CD14-positive monocyte (primary cell): ENCODE data around the gene CAPN3. TPM values are rescaled to one million over a fixed set of nuclear protein-coding genes. Genes with fewer than 3 reads are reported as not detected.

Experiments
- DNase-seq, 3 donors: peaks; one replicate each; pipeline ENCODE4 v3.0.0-alpha.2; 2011 to 2022
- H2AFZ ChIP-seq: 2 replicates; pipeline ENCODE4 v1.6.0; 2012; ENCODE audit warnings: mild to moderate bottlenecking, low read depth, low read length, inconsistent platforms; ENCODE audit not compliant: insufficient read depth, poor library complexity, severe bottlenecking
- H3K27ac ChIP-seq, 2 donors: 1 replicate in 1 of 2; 2 replicates in 1 of 2; pipeline ENCODE4 v1.5.1; 2012 to 2013; ENCODE audit warnings: low read length in 2 of 2, control low read depth in 1 of 2, inconsistent platforms in 1 of 2, low read depth in 1 of 2, mild to moderate bottlenecking in 1 of 2
- H3K27me3 ChIP-seq, 2 donors: one replicate each; pipeline versions ENCODE4 v1.6.0 to v1.6.1; 2011 to 2013; ENCODE audit warnings: low read length in 2 of 2; ENCODE audit not compliant: control insufficient read depth in 2 of 2, insufficient read depth in 2 of 2
- H3K36me3 ChIP-seq, 2 donors: replicated peaks in 1 of 2; 1 replicate in 1 of 2; 2 replicates in 1 of 2; pipeline versions ENCODE4 v1.5.1 to v1.6.1; 2012 to 2013; ENCODE audit warnings: low read length in 2 of 2, control low read depth in 1 of 2, inconsistent platforms in 1 of 2, mild to moderate bottlenecking in 1 of 2; ENCODE audit not compliant: insufficient read depth in 2 of 2, control insufficient read depth in 1 of 2
- H3K4me1 ChIP-seq, 2 donors: 1 replicate in 1 of 2; 2 replicates in 1 of 2; pipeline versions ENCODE4 v1.5.1 to v1.6.1; 2012 to 2013; ENCODE audit warnings: low read length in 2 of 2, control low read depth in 1 of 2, inconsistent platforms in 1 of 2, mild to moderate bottlenecking in 1 of 2, moderate library complexity in 1 of 2; ENCODE audit not compliant: insufficient read depth in 2 of 2, control insufficient read depth in 1 of 2
- H3K4me2 ChIP-seq: replicated peaks from 2 replicates; pipeline ENCODE3; 2012; ENCODE audit warnings: low read length, moderate library complexity, mild to moderate bottlenecking; ENCODE audit not compliant: poor library complexity, severe bottlenecking; ENCODE audit errors: extremely low read depth
- H3K4me3 ChIP-seq, 3 experiments: fragments of 200-600 bp in 1 of 3; sonication (generic) in 1 of 3; replicated peaks in 1 of 3; 1 replicate in 2 of 3; 2 replicates in 1 of 3; pipeline ENCODE4 v1.5.1; 2011 to 2013; ENCODE audit warnings: low read length in 3 of 3, mild to moderate bottlenecking in 3 of 3, control low read depth in 2 of 3, low read depth in 2 of 3, inconsistent platforms in 1 of 3, moderate library complexity in 1 of 3
- H3K79me2 ChIP-seq: 2 replicates; pipeline ENCODE4 v1.6.0; 2012; ENCODE audit warnings: mild to moderate bottlenecking, control low read depth, inconsistent platforms, low read length, moderate library complexity; ENCODE audit not compliant: insufficient read depth
- H3K9ac ChIP-seq: 2 replicates; pipeline ENCODE4 v1.6.0; 2017; ENCODE audit warnings: low read length, mild to moderate bottlenecking; ENCODE audit not compliant: insufficient read depth, poor library complexity, severe bottlenecking
- H3K9me3 ChIP-seq, 2 donors: replicated peaks in 1 of 2; 1 replicate in 1 of 2; 2 replicates in 1 of 2; pipeline versions ENCODE4 v1.5.1 to v1.6.1; 2012 to 2013; ENCODE audit warnings: low read length in 2 of 2, control low read depth in 1 of 2; ENCODE audit not compliant: control insufficient read depth in 1 of 2, insufficient read depth in 1 of 2
- H4K20me1 ChIP-seq: 2 replicates; pipeline ENCODE4 v1.6.0; 2012; ENCODE audit warnings: mild to moderate bottlenecking, low read length, control low read depth, moderate library complexity; ENCODE audit not compliant: insufficient read depth
- H3K27ac Mint-ChIP-seq, 7 donors: one replicate each; pipeline ENCODE4 v1.8.0; 2020; ENCODE audit warnings: mild to moderate bottlenecking in 7 of 7, mixed read lengths in 7 of 7, moderate library complexity in 6 of 7, inconsistent platforms in 2 of 7
- H3K27me3 Mint-ChIP-seq, 3 donors: one replicate each; pipeline ENCODE4 v1.8.0; 2021 to 2022; ENCODE audit warnings: low read depth in 3 of 3, mild to moderate bottlenecking in 3 of 3, mixed read lengths in 3 of 3, moderate library complexity in 3 of 3, inconsistent platforms in 1 of 3
- H3K36me3 Mint-ChIP-seq, 2 donors: one replicate each; pipeline ENCODE4 v1.8.0; 2020; ENCODE audit warnings: mixed read lengths in 2 of 2, inconsistent platforms in 1 of 2, mild to moderate bottlenecking in 1 of 2
- H3K4me1 Mint-ChIP-seq: one replicate; pipeline ENCODE4 v1.8.0; 2020; ENCODE audit warnings: mild to moderate bottlenecking, mixed read lengths
- H3K4me3 Mint-ChIP-seq, 2 donors: one replicate each; pipeline ENCODE4 v1.8.0; 2020; ENCODE audit warnings: mild to moderate bottlenecking in 2 of 2, mixed read lengths in 2 of 2, moderate library complexity in 1 of 2
- H3K9me3 Mint-ChIP-seq, 7 donors: one replicate each; pipeline ENCODE4 v1.8.0; 2020 to 2022; ENCODE audit warnings: mixed read lengths in 7 of 7, mild to moderate bottlenecking in 6 of 7, moderate library complexity in 6 of 7, inconsistent platforms in 2 of 7
- WGBS: methylation state at CpG from one replicate; pipeline ENCODE4 v1.1.5; 2013; ENCODE audit warnings: missing lambda C conversion rate; ENCODE audit not compliant: insufficient coverage; 5-methylcytosine and 5-hydroxymethylcytosine counted together
- intact Hi-C, 2 donors: fragments of 100-400 bp; cut with micrococcal nuclease; formaldehyde crosslinking; loops; one replicate each; pipeline versions ENCODE4 v1.15.0 to v1.15.1; 2023
- polyA plus RNA-seq, 3 donors: library from polyadenylated mRNA; depleted of rRNA in 1 of 3; unstranded in 2 of 3; stranded (reverse) in 1 of 3; fragments of 300-500 nt in 2 of 3; fragments of >200 nt in 1 of 3; fragmentation: Illumina TruSeq in 2 of 3; gene quantifications; 1 replicate in 2 of 3; 2 replicates in 1 of 3; pipeline ENCODE4 v1.2.3, GENCODE V29; 2012 to 2021
- TF ChIP-seq, protein P1 (sequence below): fragments of 200-600 bp; IDR thresholded peaks from one replicate; pipeline ENCODE4 v1.8.0; 2022; ENCODE audit warnings: antibody characterized with exemption, mild to moderate bottlenecking

Gene CAPN3
- polyA plus RNA-seq, 3 donors, result 2.9 to 76.5 (median 3.6) TPM

DNA sequence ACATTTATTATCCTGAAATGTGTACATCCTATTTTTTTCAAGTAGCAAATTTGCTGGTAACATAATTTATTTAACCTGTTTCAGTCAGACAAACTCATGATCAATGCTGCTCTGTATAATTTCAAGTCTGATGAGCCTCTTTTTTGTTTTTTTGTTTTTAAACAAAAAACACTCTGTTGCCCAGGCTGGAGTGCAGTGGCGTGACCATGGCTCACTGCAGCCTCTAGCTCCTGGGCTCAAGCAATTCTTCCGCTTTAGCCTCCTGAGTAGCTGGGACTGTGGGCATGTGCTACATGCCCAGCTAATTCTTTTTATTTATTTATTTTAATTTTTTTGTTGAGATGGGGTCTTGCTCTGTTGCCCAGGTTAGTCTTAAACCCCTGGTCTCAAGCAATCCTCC lies 40.1 kb upstream of the CAPN3 start:
- H3K79me2 ChIP-seq, result no peaks in the 10 kb centered on the region
- H4K20me1 ChIP-seq, result no peaks in the 10 kb centered on the region
- TF ChIP-seq, protein P1, sequence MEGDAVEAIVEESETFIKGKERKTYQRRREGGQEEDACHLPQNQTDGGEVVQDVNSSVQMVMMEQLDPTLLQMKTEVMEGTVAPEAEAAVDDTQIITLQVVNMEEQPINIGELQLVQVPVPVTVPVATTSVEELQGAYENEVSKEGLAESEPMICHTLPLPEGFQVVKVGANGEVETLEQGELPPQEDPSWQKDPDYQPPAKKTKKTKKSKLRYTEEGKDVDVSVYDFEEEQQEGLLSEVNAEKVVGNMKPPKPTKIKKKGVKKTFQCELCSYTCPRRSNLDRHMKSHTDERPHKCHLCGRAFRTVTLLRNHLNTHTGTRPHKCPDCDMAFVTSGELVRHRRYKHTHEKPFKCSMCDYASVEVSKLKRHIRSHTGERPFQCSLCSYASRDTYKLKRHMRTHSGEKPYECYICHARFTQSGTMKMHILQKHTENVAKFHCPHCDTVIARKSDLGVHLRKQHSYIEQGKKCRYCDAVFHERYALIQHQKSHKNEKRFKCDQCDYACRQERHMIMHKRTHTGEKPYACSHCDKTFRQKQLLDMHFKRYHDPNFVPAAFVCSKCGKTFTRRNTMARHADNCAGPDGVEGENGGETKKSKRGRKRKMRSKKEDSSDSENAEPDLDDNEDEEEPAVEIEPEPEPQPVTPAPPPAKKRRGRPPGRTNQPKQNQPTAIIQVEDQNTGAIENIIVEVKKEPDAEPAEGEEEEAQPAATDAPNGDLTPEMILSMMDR, result no peak
- Mint-ChIP-seq H3K36me3 (peaks cover 58 to 69% of the 10 kb centered on the region in 2 donors), H3K4me3 (no peak overlapping the region), H3K27me3 (peaks cover 0 to 1% (median 0%) of the 10 kb centered on the region in 3 donors), H3K27ac (no peak overlapping the region), H3K4me1 (no peaks in the 10 kb centered on the region), H3K9me3 (no peaks in the 10 kb centered on the region)
- no peak overlapping the region for H3K9ac ChIP-seq
- intact Hi-C loops, result no loop called here
- WGBS, result 100% methylated on average over 2 of the region's 2 CpGs
- H3K9me3 ChIP-seq, result no peaks in the 10 kb centered on the region
- H3K36me3 ChIP-seq, result peaks cover 49 to 74% of the 10 kb centered on the region in 2 donors
- H3K4me1 ChIP-seq, result no peaks in the 10 kb centered on the region
- no peaks in the 10 kb centered on the region for H3K27me3 ChIP-seq
- no peak overlapping the region for H3K4me2 ChIP-seq
- no peak overlapping the region for H2AFZ ChIP-seq
- no peak overlapping the region for H3K4me3 ChIP-seq
- no peak overlapping the region for H3K27ac ChIP-seq
- no peak for DNase-seq

DNA sequence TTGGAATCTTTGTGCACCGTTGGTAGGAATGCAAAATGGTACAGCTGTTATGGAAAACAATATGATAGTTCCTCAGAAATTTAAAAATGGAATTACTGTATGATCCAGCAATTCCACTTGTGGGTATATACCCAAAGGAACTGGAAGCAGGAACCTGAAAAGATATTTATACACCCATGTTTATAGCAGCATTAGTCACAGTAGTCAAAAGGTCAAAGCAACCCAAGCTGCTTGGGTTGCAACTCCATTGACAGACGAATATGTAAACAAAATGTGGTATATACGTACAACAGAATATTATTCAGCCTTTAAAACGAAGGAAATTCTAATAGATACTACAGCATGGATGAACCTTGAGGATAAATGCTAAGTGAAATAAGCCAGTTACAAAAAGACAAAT lies 35.0 kb upstream of the CAPN3 start:
- Histone ChIP-seq H3K4me2 (no peak overlapping the region), H3K9ac (no peak overlapping the region), H3K36me3 (peaks cover 77 to 90% of the 10 kb centered on the region in 2 donors), H2AFZ (no peak overlapping the region), H3K4me1 (no peaks in the 10 kb centered on the region), H3K9me3 (no peaks in the 10 kb centered on the region), H3K27me3 (no peaks in the 10 kb centered on the region), H4K20me1 (no peaks in the 10 kb centered on the region), H3K27ac (no peak overlapping the region), H3K79me2 (no peaks in the 10 kb centered on the region), H3K4me3 (no peak overlapping the region)
- Mint-ChIP-seq H3K36me3 (peaks cover 76 to 84% of the 10 kb centered on the region in 2 donors), H3K4me3 (no peak overlapping the region), H3K4me1 (no peaks in the 10 kb centered on the region), H3K27ac (no peak overlapping the region), H3K27me3 (peaks cover 0 to 1% (median 0%) of the 10 kb centered on the region in 3 donors), H3K9me3 (no peaks in the 10 kb centered on the region)
- WGBS, result no CpG with 5 or more reads among the region's 4 CpGs
- TF ChIP-seq, protein P1, result no peak
- no peak for DNase-seq
- intact Hi-C loops, result no loop called here
